ENCODE measurements around the gene TLX2. TPM values are rescaled to one million over a fixed set of nuclear protein-coding genes. Genes with fewer than 3 reads are reported as not detected.
A peak's percentile ranks its signal among the peaks of the same experiment; 100 is the strongest.

Gene TLX2
- total and polyA plus RNA-seq, 2 of the 13 experiments (the other 11 are each of a cell fraction or from before 2014, with no cell fraction given) = 0.05 to 0.20 TPM

DNA sequence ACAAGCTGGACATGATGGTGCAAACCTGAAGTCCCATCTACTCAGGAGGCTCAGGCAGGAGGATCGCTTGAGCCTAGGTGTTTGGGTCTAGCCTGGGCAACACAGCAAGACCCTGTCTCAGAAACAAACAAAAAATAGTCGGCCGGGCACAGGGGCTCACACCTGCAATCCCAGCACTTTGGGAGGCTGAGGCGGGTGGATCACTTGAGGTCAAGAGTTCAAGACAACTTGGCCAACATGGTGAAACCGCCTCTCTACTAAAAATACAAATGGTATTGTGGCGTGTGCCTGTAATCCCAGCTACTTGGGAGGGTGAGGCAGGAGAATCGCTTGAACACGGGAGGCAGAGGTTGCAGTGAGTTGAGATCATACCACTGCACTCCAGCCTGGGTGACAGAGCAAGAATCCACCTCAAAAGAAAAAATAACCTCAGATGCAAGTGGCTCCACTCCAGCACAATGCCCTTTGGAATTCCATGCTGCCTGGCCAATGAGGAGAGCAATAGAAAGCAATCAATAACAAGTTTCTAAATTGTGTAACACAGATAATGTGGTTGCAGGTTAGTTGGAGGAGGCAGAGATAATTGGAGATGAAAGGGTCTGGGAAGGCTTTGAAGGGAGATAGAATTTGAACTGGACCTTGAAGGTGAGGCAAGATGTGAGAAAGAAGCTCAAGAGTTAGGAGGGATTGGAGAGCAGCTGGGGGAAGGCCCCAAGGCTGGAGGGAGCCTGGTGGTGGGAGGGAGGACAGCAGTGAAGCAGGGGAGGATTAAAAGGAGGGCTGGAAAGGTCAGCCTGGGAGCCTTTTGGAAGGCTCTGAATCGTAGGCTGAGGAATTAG, 25.4 kb upstream of the TLX2 start (continued):
- TF ChIP-seq, protein P1, sequence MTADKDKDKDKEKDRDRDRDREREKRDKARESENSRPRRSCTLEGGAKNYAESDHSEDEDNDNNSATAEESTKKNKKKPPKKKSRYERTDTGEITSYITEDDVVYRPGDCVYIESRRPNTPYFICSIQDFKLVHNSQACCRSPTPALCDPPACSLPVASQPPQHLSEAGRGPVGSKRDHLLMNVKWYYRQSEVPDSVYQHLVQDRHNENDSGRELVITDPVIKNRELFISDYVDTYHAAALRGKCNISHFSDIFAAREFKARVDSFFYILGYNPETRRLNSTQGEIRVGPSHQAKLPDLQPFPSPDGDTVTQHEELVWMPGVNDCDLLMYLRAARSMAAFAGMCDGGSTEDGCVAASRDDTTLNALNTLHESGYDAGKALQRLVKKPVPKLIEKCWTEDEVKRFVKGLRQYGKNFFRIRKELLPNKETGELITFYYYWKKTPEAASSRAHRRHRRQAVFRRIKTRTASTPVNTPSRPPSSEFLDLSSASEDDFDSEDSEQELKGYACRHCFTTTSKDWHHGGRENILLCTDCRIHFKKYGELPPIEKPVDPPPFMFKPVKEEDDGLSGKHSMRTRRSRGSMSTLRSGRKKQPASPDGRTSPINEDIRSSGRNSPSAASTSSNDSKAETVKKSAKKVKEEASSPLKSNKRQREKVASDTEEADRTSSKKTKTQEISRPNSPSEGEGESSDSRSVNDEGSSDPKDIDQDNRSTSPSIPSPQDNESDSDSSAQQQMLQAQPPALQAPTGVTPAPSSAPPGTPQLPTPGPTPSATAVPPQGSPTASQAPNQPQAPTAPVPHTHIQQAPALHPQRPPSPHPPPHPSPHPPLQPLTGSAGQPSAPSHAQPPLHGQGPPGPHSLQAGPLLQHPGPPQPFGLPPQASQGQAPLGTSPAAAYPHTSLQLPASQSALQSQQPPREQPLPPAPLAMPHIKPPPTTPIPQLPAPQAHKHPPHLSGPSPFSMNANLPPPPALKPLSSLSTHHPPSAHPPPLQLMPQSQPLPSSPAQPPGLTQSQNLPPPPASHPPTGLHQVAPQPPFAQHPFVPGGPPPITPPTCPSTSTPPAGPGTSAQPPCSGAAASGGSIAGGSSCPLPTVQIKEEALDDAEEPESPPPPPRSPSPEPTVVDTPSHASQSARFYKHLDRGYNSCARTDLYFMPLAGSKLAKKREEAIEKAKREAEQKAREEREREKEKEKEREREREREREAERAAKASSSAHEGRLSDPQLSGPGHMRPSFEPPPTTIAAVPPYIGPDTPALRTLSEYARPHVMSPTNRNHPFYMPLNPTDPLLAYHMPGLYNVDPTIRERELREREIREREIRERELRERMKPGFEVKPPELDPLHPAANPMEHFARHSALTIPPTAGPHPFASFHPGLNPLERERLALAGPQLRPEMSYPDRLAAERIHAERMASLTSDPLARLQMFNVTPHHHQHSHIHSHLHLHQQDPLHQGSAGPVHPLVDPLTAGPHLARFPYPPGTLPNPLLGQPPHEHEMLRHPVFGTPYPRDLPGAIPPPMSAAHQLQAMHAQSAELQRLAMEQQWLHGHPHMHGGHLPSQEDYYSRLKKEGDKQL (CRISPR knock-in tag; IDR thresholded peaks at IDR 0.05; ENCODE audit: low read depth) = 0 out of 2 replicates have a peak, but pooled peaks have one; percentile 73
- no peak for TF ChIP-seq YY1 (IDR thresholded peaks at IDR 0.05; ENCODE audit: insufficient read depth, insufficient replicate concordance, low read depth, low read length)
- no peak for TF ChIP-seq HES4 (CRISPR knock-in tag; IDR thresholded peaks at IDR 0.05; ENCODE audit: borderline replicate concordance)
- TF ChIP-seq, protein P2, sequence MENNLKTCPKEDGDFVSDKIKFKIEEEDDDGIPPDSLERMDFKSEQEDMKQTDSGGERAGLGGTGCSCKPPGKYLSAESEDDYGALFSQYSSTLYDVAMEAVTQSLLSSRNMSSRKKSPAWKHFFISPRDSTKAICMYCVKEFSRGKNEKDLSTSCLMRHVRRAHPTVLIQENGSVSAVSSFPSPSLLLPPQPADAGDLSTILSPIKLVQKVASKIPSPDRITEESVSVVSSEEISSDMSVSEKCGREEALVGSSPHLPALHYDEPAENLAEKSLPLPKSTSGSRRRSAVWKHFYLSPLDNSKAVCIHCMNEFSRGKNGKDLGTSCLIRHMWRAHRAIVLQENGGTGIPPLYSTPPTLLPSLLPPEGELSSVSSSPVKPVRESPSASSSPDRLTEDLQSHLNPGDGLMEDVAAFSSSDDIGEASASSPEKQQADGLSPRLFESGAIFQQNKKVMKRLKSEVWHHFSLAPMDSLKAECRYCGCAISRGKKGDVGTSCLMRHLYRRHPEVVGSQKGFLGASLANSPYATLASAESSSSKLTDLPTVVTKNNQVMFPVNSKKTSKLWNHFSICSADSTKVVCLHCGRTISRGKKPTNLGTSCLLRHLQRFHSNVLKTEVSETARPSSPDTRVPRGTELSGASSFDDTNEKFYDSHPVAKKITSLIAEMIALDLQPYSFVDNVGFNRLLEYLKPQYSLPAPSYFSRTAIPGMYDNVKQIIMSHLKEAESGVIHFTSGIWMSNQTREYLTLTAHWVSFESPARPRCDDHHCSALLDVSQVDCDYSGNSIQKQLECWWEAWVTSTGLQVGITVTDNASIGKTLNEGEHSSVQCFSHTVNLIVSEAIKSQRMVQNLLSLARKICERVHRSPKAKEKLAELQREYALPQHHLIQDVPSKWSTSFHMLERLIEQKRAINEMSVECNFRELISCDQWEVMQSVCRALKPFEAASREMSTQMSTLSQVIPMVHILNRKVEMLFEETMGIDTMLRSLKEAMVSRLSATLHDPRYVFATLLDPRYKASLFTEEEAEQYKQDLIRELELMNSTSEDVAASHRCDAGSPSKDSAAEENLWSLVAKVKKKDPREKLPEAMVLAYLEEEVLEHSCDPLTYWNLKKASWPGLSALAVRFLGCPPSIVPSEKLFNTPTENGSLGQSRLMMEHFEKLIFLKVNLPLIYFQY (CRISPR knock-in tag; IDR thresholded peaks at IDR 0.05; ENCODE audit: borderline replicate concordance) = 0 out of 2 replicates have a peak, but pooled peaks have one; percentile 52
- peak; percentile 69; the same call in 1 of the 2 replicates for TF ChIP-seq ZNF44 (CRISPR knock-in tag; IDR thresholded peaks at IDR 0.05)
- TF ChIP-seq, protein P3, sequence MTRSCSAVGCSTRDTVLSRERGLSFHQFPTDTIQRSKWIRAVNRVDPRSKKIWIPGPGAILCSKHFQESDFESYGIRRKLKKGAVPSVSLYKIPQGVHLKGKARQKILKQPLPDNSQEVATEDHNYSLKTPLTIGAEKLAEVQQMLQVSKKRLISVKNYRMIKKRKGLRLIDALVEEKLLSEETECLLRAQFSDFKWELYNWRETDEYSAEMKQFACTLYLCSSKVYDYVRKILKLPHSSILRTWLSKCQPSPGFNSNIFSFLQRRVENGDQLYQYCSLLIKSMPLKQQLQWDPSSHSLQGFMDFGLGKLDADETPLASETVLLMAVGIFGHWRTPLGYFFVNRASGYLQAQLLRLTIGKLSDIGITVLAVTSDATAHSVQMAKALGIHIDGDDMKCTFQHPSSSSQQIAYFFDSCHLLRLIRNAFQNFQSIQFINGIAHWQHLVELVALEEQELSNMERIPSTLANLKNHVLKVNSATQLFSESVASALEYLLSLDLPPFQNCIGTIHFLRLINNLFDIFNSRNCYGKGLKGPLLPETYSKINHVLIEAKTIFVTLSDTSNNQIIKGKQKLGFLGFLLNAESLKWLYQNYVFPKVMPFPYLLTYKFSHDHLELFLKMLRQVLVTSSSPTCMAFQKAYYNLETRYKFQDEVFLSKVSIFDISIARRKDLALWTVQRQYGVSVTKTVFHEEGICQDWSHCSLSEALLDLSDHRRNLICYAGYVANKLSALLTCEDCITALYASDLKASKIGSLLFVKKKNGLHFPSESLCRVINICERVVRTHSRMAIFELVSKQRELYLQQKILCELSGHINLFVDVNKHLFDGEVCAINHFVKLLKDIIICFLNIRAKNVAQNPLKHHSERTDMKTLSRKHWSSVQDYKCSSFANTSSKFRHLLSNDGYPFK (CRISPR knock-in tag; IDR thresholded peaks at IDR 0.05; ENCODE audit: borderline replicate concordance) = peak; percentile 27; the same call in 1 of the 2 replicates
- TF ChIP-seq ZNF672 (CRISPR knock-in tag; IDR thresholded peaks at IDR 0.05) = peak; percentile 91
- no peak for TF ChIP-seq MAZ (IDR thresholded peaks at IDR 0.05; ENCODE audit: borderline replicate concordance, low read depth, low read length)
- peak; percentile 65 for TF ChIP-seq MAZ (CRISPR knock-in tag; IDR thresholded peaks at IDR 0.05; ENCODE audit: low read depth)
- peak; percentile 22; the same call in 1 of the 2 replicates for TF ChIP-seq PHF8 (CRISPR knock-in tag; IDR thresholded peaks at IDR 0.05)
- TF ChIP-seq KAT7 (CRISPR knock-in tag; IDR thresholded peaks at IDR 0.05; ENCODE audit: borderline replicate concordance) = 0 out of 2 replicates have a peak, but pooled peaks have one; percentile 73
- peak; percentile 91 for TF ChIP-seq NR2F2 (IDR thresholded peaks at IDR 0.05; ENCODE audit: borderline replicate concordance, low read depth)
- no peak for TF ChIP-seq ZNF138 (CRISPR knock-in tag; IDR thresholded peaks at IDR 0.05; ENCODE audit: low read depth)
- no peak for TF ChIP-seq GTF2F1 (IDR thresholded peaks at IDR 0.05; ENCODE audit: low read length)
- no peak for TF ChIP-seq EEA1 (CRISPR knock-in tag; IDR thresholded peaks at IDR 0.05; ENCODE audit: borderline replicate concordance)
- TF ChIP-seq ETV5 (CRISPR knock-in tag; IDR thresholded peaks at IDR 0.05; ENCODE audit: borderline replicate concordance) = peak; percentile 34; the same call in 1 of the 2 replicates

Data from HepG2 (cell line).